ENCODE measurements around the gene MRTO4. TPM values are rescaled to one million over a fixed set of nuclear protein-coding genes. Genes with fewer than 3 reads are reported as not detected.

Gene MRTO4
- total and polyA plus RNA-seq, 2 of the 13 experiments (the other 11 are each of a cell fraction or from before 2014, with no cell fraction given): 28.1 to 59.2 TPM

GRCh38 chr1:19251305-19252196 lies at the start of gene MRTO4, which contains the start of gene EMC1 (continued):
- no peak; a peak in 1 of 4 replicates for TF ChIP-seq REST (IDR thresholded peaks at IDR 0.05; ENCODE audit: borderline replicate concordance in 1 of 2, low read depth in 1 of 2, low read length in 2 of 2)
- 0 out of 2 replicates have a peak, but pooled peaks have one; percentile 27 for TF ChIP-seq IRX3 (CRISPR knock-in tag; IDR thresholded peaks at IDR 0.05; ENCODE audit: borderline replicate concordance, low read depth)
- peak; percentile 96 for TF ChIP-seq SPEN (CRISPR knock-in tag; IDR thresholded peaks at IDR 0.05; ENCODE audit: low read depth)
- TF ChIP-seq NFIB (CRISPR knock-in tag; IDR thresholded peaks at IDR 0.05; ENCODE audit: borderline replicate concordance): no peak
- TF ChIP-seq KDM5A (IDR thresholded peaks at IDR 0.05; ENCODE audit: borderline replicate concordance, low read length): peak; percentile 94
- no peak for TF ChIP-seq ZBTB42 (CRISPR knock-in tag; IDR thresholded peaks at IDR 0.05)
- TF ChIP-seq HMGXB4 (CRISPR knock-in tag; IDR thresholded peaks at IDR 0.05; ENCODE audit: borderline replicate concordance in 1 of 2, low read depth in 1 of 2): peak; percentile 66 to 82
- peak; percentile 94; the same call in 1 of the 2 replicates for TF ChIP-seq ZNF235 (CRISPR knock-in tag; IDR thresholded peaks at IDR 0.05; ENCODE audit: borderline replicate concordance)
- TF ChIP-seq SP140L (CRISPR knock-in tag; IDR thresholded peaks at IDR 0.05; ENCODE audit: borderline replicate concordance): 0 out of 2 replicates have a peak, but pooled peaks have one; percentile 19
- TF ChIP-seq ZNF430 (CRISPR knock-in tag; IDR thresholded peaks at IDR 0.05): peak; percentile 88
- peak; percentile 81; the same call in 1 of the 2 replicates for TF ChIP-seq ZNF790 (CRISPR knock-in tag; IDR thresholded peaks at IDR 0.05; ENCODE audit: borderline replicate concordance)
- TF ChIP-seq CCAR2 (optimal IDR thresholded peaks at IDR 0.05; ENCODE audit: low read depth, low read length): no peak
- peak; percentile 96 for TF ChIP-seq ZNF431 (CRISPR knock-in tag; IDR thresholded peaks at IDR 0.05; ENCODE audit: borderline replicate concordance, low read depth)
- no peak for TF ChIP-seq ZNF660 (CRISPR knock-in tag; IDR thresholded peaks at IDR 0.05; ENCODE audit: borderline replicate concordance, low read depth)
- no peak for TF ChIP-seq SRSF1 (optimal IDR thresholded peaks at IDR 0.05; ENCODE audit: low read depth, low read length)
- TF ChIP-seq ZNF18 (CRISPR knock-in tag; IDR thresholded peaks at IDR 0.05; ENCODE audit: insufficient replicate concordance): peak; percentile 81
- peak; percentile 95 for TF ChIP-seq ARHGAP35 (CRISPR knock-in tag; IDR thresholded peaks at IDR 0.05; ENCODE audit: borderline replicate concordance)
- no peak for TF ChIP-seq ZNF720 (CRISPR knock-in tag; IDR thresholded peaks at IDR 0.05)
- peak; percentile 70; the same call in 1 of the 2 replicates for TF ChIP-seq ZNF451 (CRISPR knock-in tag; IDR thresholded peaks at IDR 0.05)
- TF ChIP-seq ZNF24 (IDR thresholded peaks at IDR 0.05): no peak
